GM12891 (cell line): ENCODE data around the gene SRSF9.
"Not testable (repeated sequence)": the region's sequence is repeated elsewhere in the genome, so short reads cannot be mapped to it uniquely, and the experiment has no call there.

Source experiments
- DNase-seq: peaks from one replicate; pipeline ENCODE4 v3.0.0; 2011; ENCODE audit warnings: low spot score; ENCODE audit not compliant: insufficient read length
- FAIRE-seq: peaks from 2 replicates; lab custom pipeline; 2011; peaks lifted over from hg19 to GRCh38; lab: Jason Lieb, UNC
- PAX5 ChIP-seq: IDR thresholded peaks from 2 replicates; pipeline ENCODE4 v1.6.1; 2011; ENCODE audit warnings: low read length, moderate library complexity, mild to moderate bottlenecking; ENCODE audit not compliant: insufficient read depth, severe bottlenecking
- POLR2A ChIP-seq: IDR thresholded peaks from 2 replicates; pipeline ENCODE4 v1.6.1; 2011; ENCODE audit warnings: low read depth, low read length, control low read depth
- POLR2AphosphoS5 ChIP-seq: IDR thresholded peaks from 2 replicates; pipeline ENCODE4 v1.6.1; 2011; ENCODE audit warnings: low read depth, low read length, control low read depth
- POU2F2 ChIP-seq: IDR thresholded peaks from 2 replicates; pipeline ENCODE4 v1.6.1; 2011; ENCODE audit warnings: low read depth, mild to moderate bottlenecking, control low read depth, low read length, moderate library complexity
- SPI1 ChIP-seq: IDR thresholded peaks from 2 replicates; pipeline ENCODE4 v1.6.1; 2011; ENCODE audit warnings: low read depth, low read length, control low read depth
- TAF1 ChIP-seq: IDR thresholded peaks from 2 replicates; pipeline ENCODE4 v1.6.1; 2011; ENCODE audit warnings: low read depth, low read length, control low read depth

Gene SRSF9

GRCh38 chr12:120467439-120467838, 2.1 kb downstream of the SRSF9 start:
- no peak for DNase-seq
- no peak for TF ChIP-seq PAX5
- no peak for TF ChIP-seq POLR2A
- no peak for TF ChIP-seq POU2F2
- FAIRE-seq = no peak

- no peak for DNase-seq
- TF ChIP-seq POU2F2 (no peak), SPI1 (no peak), TAF1 (no peak), POLR2AphosphoS5 (no peak), PAX5 (no peak), POLR2A (no peak)
- FAIRE-seq = no peak
Measured at GRCh38 chr12:120466560-120467315, 2.8 kb downstream of the SRSF9 start.

- no peak for FAIRE-seq
- no peak for TF ChIP-seq SPI1
- no peak for TF ChIP-seq TAF1
- DNase-seq = no peak
Measured at GRCh38 chr12:120465756-120466155, 3.8 kb downstream of the SRSF9 start.

GRCh38 chr12:120463712-120464111, 5.8 kb downstream of the SRSF9 start:
- TF ChIP-seq PAX5 = no peak
- TF ChIP-seq POLR2AphosphoS5 = no peak
- FAIRE-seq = no peak
- DNase-seq = no peak

GRCh38 chr12:120462099-120462640, 7.4 kb downstream of the SRSF9 start:
- FAIRE-seq (no peak), DNase-seq (no peak)
- TF ChIP-seq POLR2AphosphoS5 (no peak), POU2F2 (no peak), POLR2A (no peak), SPI1 (no peak), PAX5 (no peak), TAF1 (no peak)

- FAIRE-seq = no peak
- no peak for TF ChIP-seq POLR2A
- TF ChIP-seq POLR2AphosphoS5 = 0 out of 2 replicates have a peak, but pooled peaks have one; percentile 41
Measured at GRCh38 chr12:120460157-120460556, 9.4 kb downstream of the SRSF9 start.

GRCh38 chr12:120457133-120457532, 12.4 kb downstream of the SRSF9 start:
- no peak for TF ChIP-seq TAF1
- no peak for TF ChIP-seq POU2F2
- TF ChIP-seq POLR2A = no peak
- no peak for TF ChIP-seq SPI1
- TF ChIP-seq POLR2AphosphoS5 = no peak; the same call in 1 of the 2 replicates
- TF ChIP-seq PAX5 = no peak
- DNase-seq = no peak
- FAIRE-seq = no peak

More at GRCh38 chr12:120460157-120460556, 9.4 kb downstream of the SRSF9 start:
- no peak for DNase-seq

- FAIRE-seq (no peak), DNase-seq (no peak)
- TF ChIP-seq POU2F2 (no peak), POLR2A (no peak), SPI1 (no peak), POLR2AphosphoS5 (no peak), TAF1 (no peak), PAX5 (no peak)
Measured at GRCh38 chr12:120455302-120455701, 14.2 kb downstream of the SRSF9 start.

- TF ChIP-seq POU2F2 = no peak
- TF ChIP-seq TAF1 = no peak
- no peak for TF ChIP-seq POLR2AphosphoS5
- TF ChIP-seq SPI1 = no peak
- FAIRE-seq (peak; percentile 75), DNase-seq (no peak)
Measured at GRCh38 chr12:120453977-120454376, 15.6 kb downstream of the SRSF9 start.

GRCh38 chr12:120453060-120453750, 16.3 kb downstream of the SRSF9 start:
- DNase-seq = no peak
- FAIRE-seq = no peak
- TF ChIP-seq POU2F2 (no peak), PAX5 (no peak), TAF1 (no peak)

GRCh38 chr12:120452524-120452923, 17.0 kb downstream of the SRSF9 start:
- DNase-seq, FAIRE-seq: not testable (repeated sequence)
